Measurements from ENCODE around the gene CNKSR3.

GRCh38 chr6:154555073-154555677, 44.7 kb upstream of the CNKSR3 start:
- TF ChIP-seq, protein P1, sequence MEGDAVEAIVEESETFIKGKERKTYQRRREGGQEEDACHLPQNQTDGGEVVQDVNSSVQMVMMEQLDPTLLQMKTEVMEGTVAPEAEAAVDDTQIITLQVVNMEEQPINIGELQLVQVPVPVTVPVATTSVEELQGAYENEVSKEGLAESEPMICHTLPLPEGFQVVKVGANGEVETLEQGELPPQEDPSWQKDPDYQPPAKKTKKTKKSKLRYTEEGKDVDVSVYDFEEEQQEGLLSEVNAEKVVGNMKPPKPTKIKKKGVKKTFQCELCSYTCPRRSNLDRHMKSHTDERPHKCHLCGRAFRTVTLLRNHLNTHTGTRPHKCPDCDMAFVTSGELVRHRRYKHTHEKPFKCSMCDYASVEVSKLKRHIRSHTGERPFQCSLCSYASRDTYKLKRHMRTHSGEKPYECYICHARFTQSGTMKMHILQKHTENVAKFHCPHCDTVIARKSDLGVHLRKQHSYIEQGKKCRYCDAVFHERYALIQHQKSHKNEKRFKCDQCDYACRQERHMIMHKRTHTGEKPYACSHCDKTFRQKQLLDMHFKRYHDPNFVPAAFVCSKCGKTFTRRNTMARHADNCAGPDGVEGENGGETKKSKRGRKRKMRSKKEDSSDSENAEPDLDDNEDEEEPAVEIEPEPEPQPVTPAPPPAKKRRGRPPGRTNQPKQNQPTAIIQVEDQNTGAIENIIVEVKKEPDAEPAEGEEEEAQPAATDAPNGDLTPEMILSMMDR (IDR thresholded peaks at IDR 0.05; ENCODE audit: borderline replicate concordance, extremely low read depth, low read length, poor library complexity, severe bottlenecking), result no peak
- TF ChIP-seq EZH2 (IDR thresholded peaks at IDR 0.05; ENCODE audit: borderline replicate concordance, low read depth, low read length, severe bottlenecking), result no peak

Data from DND-41 (cell line).